ENCODE data around the gene CBR4.
A peak's percentile ranks its signal among the peaks of the same experiment; 100 is the strongest.

The CBR4 gene

GRCh38 chr4:169018406-169018805 is 8.4 kb upstream of the CBR4 start:
- H3K4me1 Mint-ChIP-seq: peaks cover 0 to 2% of the 10 kb centered on the region in 2 donors
- H3K9me3 Mint-ChIP-seq: no peaks in the 10 kb centered on the region

GRCh38 chr4:169017971-169018370 is 7.9 kb upstream of the CBR4 start:
- Mint-ChIP-seq H3K36me3 (no peaks in the 10 kb centered on the region), H3K4me1 (peaks cover 0 to 2% of the 10 kb centered on the region in 2 donors), H3K9me3 (no peaks in the 10 kb centered on the region), H3K4me3 (no peak overlapping the region), H3K27ac (no peak overlapping the region), H3K27me3 (peaks cover 0 to 4% of the 10 kb centered on the region in 2 donors)
- DNase-seq (no peak), ATAC-seq (replicated peaks) (no peak)

More at GRCh38 chr4:169018406-169018805, 8.4 kb upstream of the CBR4 start:
- Mint-ChIP-seq H3K27me3 (peaks cover 0 to 4% of the 10 kb centered on the region in 2 donors), H3K36me3 (no peaks in the 10 kb centered on the region), H3K27ac (no peak overlapping the region), H3K4me3 (no peak overlapping the region)
- DNase-seq (no peak), ATAC-seq (replicated peaks) (no peak)

- H3K9me3 Mint-ChIP-seq: no peaks in the 10 kb centered on the region
- DNase-seq (no peak), ATAC-seq (replicated peaks) (no peak)
- H3K36me3 Mint-ChIP-seq: no peaks in the 10 kb centered on the region
- H3K4me1 Mint-ChIP-seq: peaks cover 2 to 6% of the 10 kb centered on the region in 2 donors
- H3K27me3 Mint-ChIP-seq: peaks cover 0 to 4% of the 10 kb centered on the region in 2 donors
- no peak overlapping the region for H3K27ac Mint-ChIP-seq
- H3K4me3 Mint-ChIP-seq: no peak overlapping the region
Measured at GRCh38 chr4:169015186-169015623, 5.2 kb upstream of the CBR4 start.

- peaks cover 0 to 4% of the 10 kb centered on the region in 2 donors for H3K27me3 Mint-ChIP-seq
- no peak for ATAC-seq (replicated peaks)
- peaks cover 2 to 6% of the 10 kb centered on the region in 2 donors for H3K4me1 Mint-ChIP-seq
- H3K36me3 Mint-ChIP-seq: no peaks in the 10 kb centered on the region
- no peaks in the 10 kb centered on the region for H3K9me3 Mint-ChIP-seq
- DNase-seq: no peak
- no peak overlapping the region for H3K4me3 Mint-ChIP-seq
- no peak overlapping the region for H3K27ac Mint-ChIP-seq
Measured at GRCh38 chr4:169014586-169014985, 4.5 kb upstream of the CBR4 start.

- ATAC-seq (replicated peaks): no peak
- peaks cover 11 to 18% of the 10 kb centered on the region in 2 donors for H3K4me1 Mint-ChIP-seq
- no peaks in the 10 kb centered on the region for H3K36me3 Mint-ChIP-seq
- no peaks in the 10 kb centered on the region for H3K9me3 Mint-ChIP-seq
- H3K4me3 Mint-ChIP-seq: no peak overlapping the region
- H3K27me3 Mint-ChIP-seq: peaks cover 0 to 4% of the 10 kb centered on the region in 2 donors
- no peak for DNase-seq
- no peak overlapping the region for H3K27ac Mint-ChIP-seq
Measured at GRCh38 chr4:169013396-169013795, 3.3 kb upstream of the CBR4 start.

- peaks cover 0 to 4% of the 10 kb centered on the region in 2 donors for H3K27me3 Mint-ChIP-seq
- no peak for DNase-seq
- no peaks in the 10 kb centered on the region for H3K9me3 Mint-ChIP-seq
- no peak overlapping the region for H3K27ac Mint-ChIP-seq
- H3K4me3 Mint-ChIP-seq: no peak overlapping the region
- no peak for ATAC-seq (replicated peaks)
- H3K4me1 Mint-ChIP-seq: peaks cover 15 to 24% of the 10 kb centered on the region in 2 donors
- H3K36me3 Mint-ChIP-seq: no peaks in the 10 kb centered on the region
Measured at GRCh38 chr4:169012049-169012448, 2.0 kb upstream of the CBR4 start.

GRCh38 chr4:169009286-169010124 is 550 bp downstream of the CBR4 start:
- DNase-seq (peak; percentile 61), ATAC-seq (replicated peaks) (peak; percentile 62 to 66)
- peaks cover 2 to 4% of the 10 kb centered on the region in 2 donors for H3K36me3 Mint-ChIP-seq
- H3K27ac Mint-ChIP-seq: peak overlapping the region; percentile 98
- peaks cover 0 to 4% of the 10 kb centered on the region in 2 donors for H3K27me3 Mint-ChIP-seq
- peaks cover 15 to 24% of the 10 kb centered on the region in 2 donors for H3K4me1 Mint-ChIP-seq
- H3K4me3 Mint-ChIP-seq: peak overlapping the region; percentile 95 to 98
- no peaks in the 10 kb centered on the region for H3K9me3 Mint-ChIP-seq

GRCh38 chr4:169005453-169006099 is 4.5 kb downstream of the CBR4 start:
- Mint-ChIP-seq H3K27me3 (no peaks in the 10 kb centered on the region), H3K9me3 (no peaks in the 10 kb centered on the region), H3K27ac (no peak overlapping the region), H3K4me3 (no peak overlapping the region), H3K4me1 (peaks cover 12 to 19% of the 10 kb centered on the region in 2 donors), H3K36me3 (peaks cover 18 to 31% of the 10 kb centered on the region in 2 donors)
- no peak for ATAC-seq (replicated peaks)
- DNase-seq: no peak

- H3K4me3 Mint-ChIP-seq: no peak overlapping the region
- H3K36me3 Mint-ChIP-seq: peaks cover 21 to 43% of the 10 kb centered on the region in 2 donors
- H3K27ac Mint-ChIP-seq: no peak overlapping the region
- no peak for DNase-seq
- ATAC-seq (replicated peaks): no peak
- no peaks in the 10 kb centered on the region for H3K9me3 Mint-ChIP-seq
- peaks cover 0 to 3% of the 10 kb centered on the region in 2 donors for H3K4me1 Mint-ChIP-seq
- no peaks in the 10 kb centered on the region for H3K27me3 Mint-ChIP-seq
Measured at GRCh38 chr4:169000315-169000714, 9.7 kb downstream of the CBR4 start.

- Mint-ChIP-seq H3K4me3 (no peak overlapping the region), H3K4me1 (peaks cover 0 to 3% of the 10 kb centered on the region in 2 donors), H3K27ac (no peak overlapping the region), H3K9me3 (no peaks in the 10 kb centered on the region), H3K36me3 (peaks cover 19 to 43% of the 10 kb centered on the region in 2 donors), H3K27me3 (no peaks in the 10 kb centered on the region)
- no peak for ATAC-seq (replicated peaks)
- DNase-seq: no peak
Measured at GRCh38 chr4:168999809-169000208, 10.2 kb downstream of the CBR4 start.

GRCh38 chr4:168998596-168998995 is 11.5 kb downstream of the CBR4 start:
- Mint-ChIP-seq H3K4me3 (no peak overlapping the region), H3K9me3 (no peaks in the 10 kb centered on the region), H3K27ac (no peak overlapping the region)

GRCh38 chr4:168995537-168996295 is 14.3 kb downstream of the CBR4 start:
- Mint-ChIP-seq H3K4me1 (peaks cover 3 to 8% of the 10 kb centered on the region in 2 donors), H3K27ac (no peak overlapping the region), H3K4me3 (no peak overlapping the region), H3K36me3 (peaks cover 3 to 19% of the 10 kb centered on the region in 2 donors), H3K9me3 (no peaks in the 10 kb centered on the region), H3K27me3 (no peaks in the 10 kb centered on the region)
- ATAC-seq (replicated peaks) (no peak), DNase-seq (no peak)

More at GRCh38 chr4:168998596-168998995, 11.5 kb downstream of the CBR4 start:
- Mint-ChIP-seq H3K36me3 (peaks cover 17 to 35% of the 10 kb centered on the region in 2 donors), H3K4me1 (peaks cover 3 to 4% of the 10 kb centered on the region in 2 donors), H3K27me3 (no peaks in the 10 kb centered on the region)
- DNase-seq (no peak), ATAC-seq (replicated peaks) (no peak)

GRCh38 chr4:168994958-168995357 is 15.1 kb downstream of the CBR4 start:
- ATAC-seq (replicated peaks): no peak
- no peaks in the 10 kb centered on the region for H3K27me3 Mint-ChIP-seq
- peaks cover 3 to 8% of the 10 kb centered on the region in 2 donors for H3K4me1 Mint-ChIP-seq
- no peak for DNase-seq
- no peak overlapping the region for H3K4me3 Mint-ChIP-seq
- peaks cover 3 to 17% of the 10 kb centered on the region in 2 donors for H3K36me3 Mint-ChIP-seq
- no peak overlapping the region for H3K27ac Mint-ChIP-seq
- H3K9me3 Mint-ChIP-seq: no peaks in the 10 kb centered on the region

All from stimulated activated naive B cell treated with anti-CD40 and anti-IgM and Interleukin-4, amounts not matched to agents 10 μg/mL and 1 μg/mL and 100 μg/mL, for 72 hours (primary cell).